Renal pelvis (tissue), 4 donors: ENCODE measurements around the gene CD8A. TPM values are rescaled to one million over a fixed set of nuclear protein-coding genes. Genes with fewer than 3 reads are reported as not detected.
"Not testable (repeated sequence)": the region's sequence is repeated elsewhere in the genome, so short reads cannot be mapped to it uniquely, and the experiment has no call there.

ENCODE experiments used
- DNase-seq: peaks from one replicate; pipeline ENCODE4 v3.0.0-alpha.2; 2013
- polyA plus RNA-seq, 3 donors: library from polyadenylated mRNA; unstranded; fragments of 120-200 nt; gene quantifications; one replicate each; pipeline ENCODE4 v1.2.1, GENCODE V29; 2013; ENCODE audit not compliant: insufficient read length in 3 of 3

The CD8A gene
- polyA plus RNA-seq, 3 donors: 0.26 to 0.37 (median 0.36) TPM

- DNase-seq: not testable (repeated sequence)
Measured at GRCh38 chr2:86739485-86739884, 51.2 kb downstream of the CD8A start.

GRCh38 chr2:86734896-86735295, 55.8 kb downstream of the CD8A start:
- not testable (repeated sequence) for DNase-seq

Other genes with a start within 250 kb of the CD8A start
- gene CHMP3, start 227.5 kb downstream of the CD8A start, polyA plus RNA-seq: 100 to 1,000 TPM; 112 to 146 (median 126) TPM
- gene RNF103, start 167.0 kb downstream of the CD8A start, polyA plus RNA-seq: 10 to 100 TPM; 28.7 to 37.7 (median 36.2) TPM
- gene RMND5A, start 70.6 kb downstream of the CD8A start, polyA plus RNA-seq: 10 to 100 TPM; 53.1 to 62.7 (median 56.5) TPM
- under 1 TPM; 0.18 to 0.88 (median 0.27) TPM for gene CD8B, start 71.0 kb upstream of the CD8A start, polyA plus RNA-seq
- 1 to 10 TPM; 1.1 to 2.7 (median 2.1) TPM for gene RGPD1, start 151.2 kb upstream of the CD8A start, polyA plus RNA-seq
- gene PLGLB1, start 230.9 kb upstream of the CD8A start, polyA plus RNA-seq: 10 to 100 TPM in 2 of 3 donors, 1 to 10 TPM in 1; 6.1 to 19.8 (median 14.1) TPM